HL-60 (cell line): Measurements from ENCODE around the gene CRISP3.

Experiments
- DNase-seq, 2 experiments: peaks; one replicate each; pipeline ENCODE4 v3.0.0-alpha.2; 2010 to 2020; ENCODE audit warnings: low read depth in 1 of 2, low spot score in 1 of 2
- H3K27ac ChIP-seq: fragments of 250-450 bp; sonication (Bioruptor Pico); replicated peaks from 2 replicates; pipeline ENCODE4 v1.5.1; 2020; ENCODE audit warnings: mild to moderate bottlenecking, moderate library complexity
- H3K27me3 ChIP-seq: fragments of 250-450 bp; sonication (Bioruptor Pico); 2 replicates; pipeline ENCODE4 v1.5.1; 2021; ENCODE audit warnings: mild to moderate bottlenecking, moderate library complexity; ENCODE audit not compliant: insufficient read depth, poor library complexity, severe bottlenecking
- H3K4me3 ChIP-seq: replicated peaks from 2 replicates; pipeline ENCODE4 v1.5.1; 2011; ENCODE audit warnings: mild to moderate bottlenecking, control low read depth, low read length; ENCODE audit not compliant: insufficient read depth
- CTCF ChIP-seq: IDR thresholded peaks from one replicate; pipeline ENCODE4 v1.5.1; 2011; ENCODE audit warnings: low read length, control low read depth, inconsistent platforms; ENCODE audit not compliant: insufficient read depth
- GABPA ChIP-seq: IDR thresholded peaks from 2 replicates; pipeline ENCODE4 v1.6.1; 2012; ENCODE audit warnings: low read depth
- POLR2AphosphoS5 ChIP-seq: IDR thresholded peaks from 2 replicates; pipeline ENCODE4 v1.6.1; 2012; ENCODE audit warnings: low read depth
- REST ChIP-seq: IDR thresholded peaks from 2 replicates; pipeline ENCODE4 v1.6.1; 2012; ENCODE audit warnings: low read depth; ENCODE audit not compliant: insufficient replicate concordance
- SPI1 ChIP-seq: IDR thresholded peaks from 2 replicates; pipeline ENCODE4 v1.6.1; 2012; ENCODE audit warnings: low read depth, mild to moderate bottlenecking, borderline replicate concordance
- long read RNA-seq: library from polyadenylated mRNA; unstranded; transcript quantifications from one replicate; pipeline ENCODE4 v2.0.0, GENCODE V29; 2020

The CRISP3 gene
- long read RNA-seq, result 0 reads

GRCh38 chr6:49744259-49744658 lies at the start of gene CRISP3:
CRISP3 (minus strand) TSS chr6:49744388; CDS start chr6:49744367, 21 bp downstream.
- Histone ChIP-seq H3K27me3 (no peaks in the 10 kb centered on the region), H3K4me3 (no peak within 1 kb of the TSS), H3K27ac (no peak within 1 kb of the TSS)
- DNase-seq, result no peak
- TF ChIP-seq POLR2AphosphoS5 (no peak), SPI1 (no peak), CTCF (no peak), GABPA (no peak), REST (no peak)

GRCh38 chr6:49790341-49790740 lies 46.2 kb upstream of the CRISP3 start:
- Histone ChIP-seq H3K27ac (no peak overlapping the region), H3K27me3 (no peaks in the 10 kb centered on the region), H3K4me3 (no peak overlapping the region)
- TF ChIP-seq SPI1 (no peak), CTCF (no peak), POLR2AphosphoS5 (no peak), REST (no peak), GABPA (no peak)
- DNase-seq, result no peak

GRCh38 chr6:49787176-49787575 lies 43.0 kb upstream of the CRISP3 start, which contains the start of gene PGK2:
PGK2 (minus strand) TSS chr6:49787285; CDS start chr6:49787187, 98 bp downstream.
- DNase-seq, result no peak
- Histone ChIP-seq H3K27ac (no peak within 1 kb of the TSS), H3K27me3 (no peaks in the 10 kb centered on the region), H3K4me3 (no peak within 1 kb of the TSS)
- TF ChIP-seq GABPA (no peak), SPI1 (no peak), REST (no peak), CTCF (no peak), POLR2AphosphoS5 (no peak)
